Measurements from ENCODE around the gene CDH4. TPM values are rescaled to one million over a fixed set of nuclear protein-coding genes. Genes with fewer than 3 reads are reported as not detected.

CDH4 gene
- total and polyA plus RNA-seq, 2 of the 8 experiments (the other 6 are each of a cell fraction or from before 2014, with no cell fraction given), result 4.3 to 7.9 TPM

DNA sequence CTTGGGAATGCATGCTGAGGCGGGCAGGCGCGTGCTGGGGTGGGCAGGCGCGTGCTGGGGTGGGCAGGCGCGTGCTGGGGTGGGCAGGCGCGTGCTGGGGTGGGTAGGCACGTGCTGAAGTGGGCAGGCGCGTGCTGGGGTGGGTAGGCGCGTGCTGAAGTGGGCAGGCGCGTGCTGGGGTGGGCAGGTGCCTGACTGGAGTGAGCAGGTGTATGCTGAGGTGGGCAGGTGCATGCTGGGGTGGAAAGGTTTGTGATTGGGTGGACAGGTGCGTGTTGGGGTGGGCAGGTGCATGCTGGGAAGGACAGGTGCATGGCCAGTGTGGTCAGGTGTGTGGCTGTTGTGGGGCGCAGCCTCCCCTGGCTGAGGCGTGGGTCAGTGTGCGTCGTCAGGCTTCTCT, 404.1 kb downstream of the CDH4 start (continued):
- no peak for TF ChIP-seq EGR1 (IDR thresholded peaks at IDR 0.05; ENCODE audit: borderline replicate concordance, low read depth, low read length)
- no peak for TF ChIP-seq YY1 (IDR thresholded peaks at IDR 0.05; ENCODE audit: low read depth, low read length)
- no peak for TF ChIP-seq CBX5 (IDR thresholded peaks at IDR 0.05; ENCODE audit: low read depth, low read length)
- TF ChIP-seq RNF2 (IDR thresholded peaks at IDR 0.05; ENCODE audit: borderline replicate concordance, low read depth, low read length, missing control alignments, poor library complexity, severe bottlenecking), result no peak
- no peak for TF ChIP-seq SP2 (IDR thresholded peaks at IDR 0.05; ENCODE audit: low read length)

All from H1 (cell line).